OCI-LY7 (cell line): ENCODE measurements around the gene KIF13A.

ENCODE experiments used
- CTCF ChIP-seq: fragments of 200-600 bp; sonication (generic); conservative IDR thresholded peaks from 2 replicates; pipeline ENCODE4 v1.5.1; 2014; ENCODE audit warnings: mild to moderate bottlenecking, antibody characterized with exemption, low read length, moderate library complexity, mixed read lengths
- EZH2phosphoT487 ChIP-seq: fragments of 200-600 bp; sonication (generic); IDR thresholded peaks from 2 replicates; pipeline ENCODE4 v1.6.1; 2018; ENCODE audit warnings: low read depth, borderline replicate concordance, mild to moderate bottlenecking, mixed run types, antibody characterized with exemption, low read length, moderate library complexity, mixed read lengths

GRCh38 chr6:18022398-18023231, 35.2 kb upstream of the KIF13A start:
- TF ChIP-seq CTCF (no peak), EZH2phosphoT487 (no peak)
